Muscle of arm (tissue), 12 donors: ENCODE results near the gene PTPRG. TPM values are rescaled to one million over a fixed set of nuclear protein-coding genes. Genes with fewer than 3 reads are reported as not detected.

ENCODE experiments used
- DNase-seq: peaks from one replicate; pipeline ENCODE4 v3.0.0-alpha.2; 2013
- polyA plus RNA-seq, 12 donors: library from polyadenylated mRNA; unstranded; fragments of 120-200 nt; gene quantifications; one replicate each; pipeline ENCODE4 v1.2.1, GENCODE V29; 2013; ENCODE audit not compliant: insufficient read length in 12 of 12

The PTPRG gene
- polyA plus RNA-seq, 12 donors: 22.6 to 37.0 (median 31.4) TPM; not detected in 1

- no peak for DNase-seq
These were observed 619.1 kb downstream of the PTPRG start for GRCh38 chr3:62180514-62180913.

GRCh38 chr3:62183087-62183486, 621.7 kb downstream of the PTPRG start:
- DNase-seq: no peak

- DNase-seq: no peak
These were observed 622.6 kb downstream of the PTPRG start for GRCh38 chr3:62183969-62184368.

- DNase-seq: no peak
These were observed 623.2 kb downstream of the PTPRG start for GRCh38 chr3:62184559-62184958.

GRCh38 chr3:62187022-62187431, 625.7 kb downstream of the PTPRG start:
- peak; percentile 15 for DNase-seq

- DNase-seq: peak; percentile 83
These were observed 627.5 kb downstream of the PTPRG start for GRCh38 chr3:62188681-62189375.

GRCh38 chr3:62189376-62189698, 628.0 kb downstream of the PTPRG start:
- DNase-seq: no peak

- DNase-seq: no peak
These were observed 631.5 kb downstream of the PTPRG start for GRCh38 chr3:62192891-62193290.

- DNase-seq: no peak
These were observed 632.4 kb downstream of the PTPRG start for GRCh38 chr3:62193586-62194345.

GRCh38 chr3:62197350-62198012, 636.1 kb downstream of the PTPRG start:
- no peak for DNase-seq

GRCh38 chr3:62199126-62199525, 637.8 kb downstream of the PTPRG start:
- DNase-seq: no peak

GRCh38 chr3:62201438-62202035, 640.2 kb downstream of the PTPRG start:
- DNase-seq: peak; percentile 39

GRCh38 chr3:62203152-62203551, 641.8 kb downstream of the PTPRG start:
- no peak for DNase-seq

GRCh38 chr3:62203561-62203960, 642.2 kb downstream of the PTPRG start:
- DNase-seq: no peak

GRCh38 chr3:62207197-62207596, 645.8 kb downstream of the PTPRG start:
- no peak for DNase-seq

GRCh38 chr3:62208385-62208784, 647.0 kb downstream of the PTPRG start:
- DNase-seq: no peak

- DNase-seq: no peak
These were observed 647.7 kb downstream of the PTPRG start for GRCh38 chr3:62209101-62209500.

GRCh38 chr3:62210011-62210410, 648.6 kb downstream of the PTPRG start:
- no peak for DNase-seq

- DNase-seq: no peak
These were observed 650.5 kb downstream of the PTPRG start for GRCh38 chr3:62211675-62212429.

GRCh38 chr3:62214850-62215249, 653.5 kb downstream of the PTPRG start:
- DNase-seq: no peak

GRCh38 chr3:62220616-62221015, 659.2 kb downstream of the PTPRG start:
- DNase-seq: no peak

GRCh38 chr3:62225051-62225450, 663.7 kb downstream of the PTPRG start:
- DNase-seq: no peak
